GM23338 (cell line): Measurements from ENCODE around the gene GSS. TPM values are rescaled to one million over a fixed set of nuclear protein-coding genes. Genes with fewer than 3 reads are reported as not detected.

Experiments used
- ATAC-seq: fragments of 200-7000 bp; cut with Tn5 transposase; 3 replicates; pipeline ENCODE4 v1.9.1; 2020
- DNase-seq: peaks from one replicate; pipeline ENCODE4 v3.0.0-alpha.2; 2015; ENCODE audit warnings: low spot score
- H2AFZ ChIP-seq: fragments of 200-600 bp; sonication (generic); 2 replicates; pipeline ENCODE4 v1.8.0; 2016; ENCODE audit warnings: antibody characterized with exemption, mild to moderate bottlenecking, moderate library complexity
- H3F3A ChIP-seq: fragments of 200-600 bp; sonication (generic); replicated peaks from 2 replicates; pipeline ENCODE4 v1.8.0; 2017; ENCODE audit warnings: antibody characterized with exemption, mixed run types, low read depth
- H3K27ac ChIP-seq: fragments of 200-600 bp; sonication (generic); 2 replicates; pipeline ENCODE4 v1.6.1; 2016; ENCODE audit warnings: low read depth
- H3K27me3 ChIP-seq: fragments of 200-600 bp; sonication (generic); 2 replicates; pipeline ENCODE4 v1.8.0; 2016; ENCODE audit warnings: mild to moderate bottlenecking, mixed run types, moderate library complexity; ENCODE audit not compliant: insufficient read depth
- H3K36me3 ChIP-seq: fragments of 200-600 bp; sonication (generic); 2 replicates; pipeline ENCODE4 v1.8.0; 2016; ENCODE audit warnings: mild to moderate bottlenecking; ENCODE audit not compliant: insufficient read depth
- H3K4me1 ChIP-seq: fragments of 200-600 bp; sonication (generic); 2 replicates; pipeline ENCODE4 v1.8.0; 2016; ENCODE audit warnings: mild to moderate bottlenecking, moderate library complexity; ENCODE audit not compliant: insufficient read depth
- H3K4me2 ChIP-seq: fragments of 200-600 bp; sonication (generic); 2 replicates; pipeline ENCODE4 v1.7.1; 2017; ENCODE audit warnings: mixed run types
- H3K4me3 ChIP-seq: fragments of 200-600 bp; sonication (generic); 2 replicates; pipeline ENCODE4 v1.6.1; 2016; ENCODE audit warnings: mixed run types
- H3K79me2 ChIP-seq: fragments of 200-600 bp; sonication (generic); replicated peaks from 2 replicates; pipeline ENCODE4 v1.8.0; 2017; ENCODE audit warnings: mild to moderate bottlenecking; ENCODE audit not compliant: insufficient read depth
- H3K9me2 ChIP-seq: fragments of 200-600 bp; sonication (generic); 2 replicates; pipeline ENCODE4 v1.8.0; 2017; ENCODE audit not compliant: insufficient read depth
- H4K20me1 ChIP-seq: fragments of 200-600 bp; sonication (generic); replicated peaks from 2 replicates; pipeline ENCODE4 v1.8.0; 2017; ENCODE audit warnings: mild to moderate bottlenecking; ENCODE audit not compliant: insufficient read depth
- H3K27ac Mint-ChIP-seq: 2 replicates; pipeline ENCODE4 v1.8.0; 2020; ENCODE audit warnings: inconsistent platforms, mild to moderate bottlenecking, moderate library complexity, mixed read lengths
- H3K27me3 Mint-ChIP-seq: 3 replicates; pipeline ENCODE4 v1.8.0; 2022; ENCODE audit warnings: low read depth, mild to moderate bottlenecking, moderate library complexity, mixed read lengths, inconsistent platforms; ENCODE audit not compliant: insufficient read depth, poor library complexity
- H3K36me3 Mint-ChIP-seq: 3 replicates; pipeline ENCODE4 v1.8.0; 2021; ENCODE audit warnings: low read depth, mild to moderate bottlenecking, inconsistent platforms, moderate library complexity, mixed read lengths
- H3K4me1 Mint-ChIP-seq: 3 replicates; pipeline ENCODE4 v1.8.0; 2020; ENCODE audit warnings: mild to moderate bottlenecking, inconsistent platforms, mixed read lengths
- H3K4me3 Mint-ChIP-seq: 3 replicates; pipeline ENCODE4 v1.8.0; 2021; ENCODE audit warnings: moderate library complexity, mild to moderate bottlenecking, inconsistent platforms, mixed read lengths
- H3K9me3 Mint-ChIP-seq: 3 replicates; pipeline ENCODE4 v1.8.0; 2020; ENCODE audit warnings: moderate library complexity, mild to moderate bottlenecking, inconsistent platforms, mixed read lengths
- CTCF ChIP-seq, 2 experiments: fragments of 200-600 bp in 1 of 2; sonication (generic) in 1 of 2; conservative IDR thresholded peaks; 2 replicates each; pipeline versions ENCODE4 v1.5.1 to v1.6.1; 2016 to 2017; ENCODE audit warnings: antibody characterized with exemption in 2 of 2, low read depth in 2 of 2, mild to moderate bottlenecking in 2 of 2, moderate library complexity in 1 of 2
- EZH2phosphoT487 ChIP-seq: fragments of 200-600 bp; sonication (generic); IDR thresholded peaks from one replicate; pipeline ENCODE4 v1.8.1; 2018; ENCODE audit warnings: antibody characterized with exemption; ENCODE audit not compliant: unreplicated experiment
- POLR2AphosphoS5 ChIP-seq: IDR thresholded peaks from 2 replicates; pipeline ENCODE4 v1.6.1; 2016; ENCODE audit warnings: antibody characterized with exemption, low read depth
- ZNF114 ChIP-seq: fragments of 250-450 bp; sonication (Bioruptor Pico); IDR thresholded peaks from 2 replicates; pipeline ENCODE4 v1.5.0; 2020; ENCODE audit warnings: mild to moderate bottlenecking, moderate library complexity
- ZNF462 ChIP-seq: fragments of 250-450 bp; sonication (Bioruptor Pico); IDR thresholded peaks from 2 replicates; pipeline ENCODE4 v1.5.0; 2020; ENCODE audit warnings: mild to moderate bottlenecking, moderate library complexity
- polyA plus RNA-seq: library from polyadenylated mRNA; unstranded; fragments of >200 nt; fragmentation: Nextera tagmentation; extraction: Ambion mirVana; gene quantifications from 2 replicates; pipeline ENCODE4 v1.2.1, GENCODE V29; 2016
- total RNA-seq: library from RNA; depleted of rRNA; stranded (reverse); fragments of >200 nt; shearing (Covaris generic); gene quantifications from 2 replicates; pipeline ENCODE4 v1.2.3, GENCODE V29; 2014

The GSS gene
- total and polyA plus RNA-seq, 2 experiments from 2014 or later: 34.0 to 63.3 TPM

DNA sequence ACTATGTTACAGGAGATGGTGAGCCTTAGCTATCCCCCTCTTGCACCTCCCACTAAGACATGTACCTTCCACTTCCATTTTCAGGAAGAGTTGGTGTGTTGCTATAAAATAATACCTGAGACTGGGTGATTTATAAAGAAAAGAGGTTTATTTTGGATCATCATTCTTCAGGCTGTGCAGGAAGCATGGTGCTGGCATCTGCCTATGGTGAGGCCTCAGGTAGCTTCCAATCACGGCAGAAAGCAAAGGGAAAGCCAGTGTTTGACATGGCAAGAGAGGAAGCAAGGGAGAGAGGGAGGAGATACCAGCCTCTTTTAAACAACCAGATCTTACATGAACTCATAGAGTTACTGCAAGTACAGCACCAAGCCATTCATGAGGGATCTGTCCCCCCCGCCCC is 32.2 kb downstream of the GSS start:
- ATAC-seq (no peak), DNase-seq (no peak)
- Histone ChIP-seq H3K36me3 (peaks cover 15% of the 10 kb centered on the region), H3K4me3 (no peak overlapping the region), H3K9me2 (peaks cover 8% of the 10 kb centered on the region; the same call in 1 of the 2 replicates), H3K79me2 (no peaks in the 10 kb centered on the region), H3K4me1 (no peaks in the 10 kb centered on the region), H4K20me1 (no peaks in the 10 kb centered on the region), H3K27me3 (no peaks in the 10 kb centered on the region), H3K4me2 (no peak overlapping the region), H3F3A (no peaks in the 10 kb centered on the region), H3K27ac (no peak overlapping the region), H2AFZ (no peak overlapping the region)
- peaks cover 25% of the 10 kb centered on the region for H3K36me3 Mint-ChIP-seq
- peaks cover 3% of the 10 kb centered on the region for H3K27me3 Mint-ChIP-seq
- no peaks in the 10 kb centered on the region for H3K4me1 Mint-ChIP-seq
- H3K9me3 Mint-ChIP-seq: no peaks in the 10 kb centered on the region
- no peak overlapping the region for H3K4me3 Mint-ChIP-seq
- no peak overlapping the region for H3K27ac Mint-ChIP-seq
- TF ChIP-seq EZH2phosphoT487 (no peak), ZNF114 (CRISPR knock-in tag) (no peak), CTCF (conservative IDR thresholded peaks at IDR 0.05; ENCODE audit: low read depth in 2 of 2) (no peak), POLR2AphosphoS5 (no peak), ZNF462 (no peak)
